Esophagus squamous epithelium (tissue), 4 donors: ENCODE data around the gene CCK.

Source experiments
- POLR2A ChIP-seq, 4 donors: fragments of 450-650 bp; IDR thresholded peaks; one replicate each; pipeline ENCODE4 v1.6.1; 2017; ENCODE audit warnings: antibody characterized with exemption in 4 of 4, mild to moderate bottlenecking in 4 of 4, moderate library complexity in 3 of 4
- TF ChIP-seq, protein P1 (sequence below), 6 experiments: fragments of 450-650 bp in 4 of 6; fragments of 200-600 bp in 2 of 6; sonication (generic) in 2 of 6; IDR thresholded peaks; one replicate each; pipeline ENCODE4 v1.5.1; 2016 to 2019; ENCODE audit warnings: antibody characterized with exemption in 6 of 6, mild to moderate bottlenecking in 4 of 6, moderate library complexity in 4 of 6

DNA sequence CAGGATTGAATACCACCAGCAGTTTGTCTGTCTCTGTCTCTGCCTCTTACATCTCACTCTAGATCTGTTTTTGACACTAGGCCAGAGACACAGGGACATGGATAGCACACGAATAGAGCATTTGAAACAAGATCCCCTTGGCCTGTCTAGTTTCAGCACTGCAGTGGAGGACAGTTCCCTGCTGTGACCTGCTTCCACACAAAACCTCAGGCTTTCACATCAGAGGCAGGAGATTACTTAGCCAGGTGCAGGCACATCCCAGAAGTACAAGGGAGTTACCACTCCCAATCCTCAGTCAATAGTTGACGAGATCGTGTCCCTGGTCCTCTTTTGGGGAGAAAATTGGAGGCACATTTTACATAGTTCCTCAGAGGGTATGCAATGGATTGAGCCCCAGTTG is 34.0 kb upstream of the CCK start:
- TF ChIP-seq, protein P1, sequence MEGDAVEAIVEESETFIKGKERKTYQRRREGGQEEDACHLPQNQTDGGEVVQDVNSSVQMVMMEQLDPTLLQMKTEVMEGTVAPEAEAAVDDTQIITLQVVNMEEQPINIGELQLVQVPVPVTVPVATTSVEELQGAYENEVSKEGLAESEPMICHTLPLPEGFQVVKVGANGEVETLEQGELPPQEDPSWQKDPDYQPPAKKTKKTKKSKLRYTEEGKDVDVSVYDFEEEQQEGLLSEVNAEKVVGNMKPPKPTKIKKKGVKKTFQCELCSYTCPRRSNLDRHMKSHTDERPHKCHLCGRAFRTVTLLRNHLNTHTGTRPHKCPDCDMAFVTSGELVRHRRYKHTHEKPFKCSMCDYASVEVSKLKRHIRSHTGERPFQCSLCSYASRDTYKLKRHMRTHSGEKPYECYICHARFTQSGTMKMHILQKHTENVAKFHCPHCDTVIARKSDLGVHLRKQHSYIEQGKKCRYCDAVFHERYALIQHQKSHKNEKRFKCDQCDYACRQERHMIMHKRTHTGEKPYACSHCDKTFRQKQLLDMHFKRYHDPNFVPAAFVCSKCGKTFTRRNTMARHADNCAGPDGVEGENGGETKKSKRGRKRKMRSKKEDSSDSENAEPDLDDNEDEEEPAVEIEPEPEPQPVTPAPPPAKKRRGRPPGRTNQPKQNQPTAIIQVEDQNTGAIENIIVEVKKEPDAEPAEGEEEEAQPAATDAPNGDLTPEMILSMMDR (IDR thresholded peaks at IDR 0.05), result no peak
- no peak for TF ChIP-seq POLR2A (IDR thresholded peaks at IDR 0.05)
